Fibroblast of lung (primary cell): Measurements from ENCODE around the gene PIAS1. TPM values are rescaled to one million over a fixed set of nuclear protein-coding genes. Genes with fewer than 3 reads are reported as not detected.

Experiments
- DNase-seq, 2 donors: peaks; one replicate each; pipeline versions ENCODE4 v3.0.0 to v3.0.0-alpha.2; 2010; ENCODE audit warnings: low read depth in 2 of 2
- H2AFZ ChIP-seq: 2 replicates; pipeline ENCODE4 v1.5.1; 2012; ENCODE audit warnings: low read length, control low read depth, inconsistent platforms
- H3K27ac ChIP-seq: 2 replicates; pipeline ENCODE4 v1.5.1; 2011; ENCODE audit warnings: low read length, control low read depth; ENCODE audit not compliant: insufficient read depth
- H3K27me3 ChIP-seq: 2 replicates; pipeline ENCODE4 v1.5.1; 2011; ENCODE audit warnings: mild to moderate bottlenecking, low read length; ENCODE audit not compliant: control insufficient read depth, insufficient read depth
- H3K36me3 ChIP-seq: 2 replicates; pipeline ENCODE4 v1.5.1; 2011; ENCODE audit warnings: low read length; ENCODE audit not compliant: control insufficient read depth, insufficient read depth
- H3K4me1 ChIP-seq: 2 replicates; pipeline ENCODE4 v1.5.1; 2011; ENCODE audit warnings: low read length; ENCODE audit not compliant: control insufficient read depth, insufficient read depth; ENCODE audit errors: extremely low read depth
- H3K4me2 ChIP-seq: 2 replicates; pipeline ENCODE4 v1.5.1; 2011; ENCODE audit warnings: low read length, control low read depth; ENCODE audit not compliant: insufficient read depth; ENCODE audit errors: extremely low read depth
- H3K4me3 ChIP-seq, 4 experiments: fragments of 200-600 bp in 1 of 4; sonication (generic) in 1 of 4; replicated peaks in 1 of 4; 2 replicates each; pipeline ENCODE4 v1.5.1; 2011 to 2016; ENCODE audit warnings: low read length in 4 of 4, low read depth in 3 of 4, mild to moderate bottlenecking in 3 of 4, control low read depth in 2 of 4, inconsistent platforms in 1 of 4, mixed read lengths in 1 of 4; ENCODE audit not compliant: insufficient read depth in 1 of 4; ENCODE audit errors: control extremely low read depth in 1 of 4
- H3K79me2 ChIP-seq: 2 replicates; pipeline ENCODE4 v1.5.1; 2012; ENCODE audit warnings: mild to moderate bottlenecking, low read length, inconsistent platforms; ENCODE audit not compliant: control insufficient read depth, insufficient read depth
- H3K9ac ChIP-seq: 2 replicates; pipeline ENCODE4 v1.5.1; 2011; ENCODE audit warnings: mild to moderate bottlenecking, low read length, control low read depth; ENCODE audit not compliant: insufficient read depth
- H3K9me3 ChIP-seq: 2 replicates; pipeline ENCODE4 v1.5.1; 2012; ENCODE audit warnings: low read depth, low read length; ENCODE audit not compliant: control insufficient read depth, insufficient read depth
- H4K20me1 ChIP-seq: 2 replicates; pipeline ENCODE4 v1.5.1; 2011; ENCODE audit warnings: low read length; ENCODE audit not compliant: control insufficient read depth, insufficient read depth; ENCODE audit errors: extremely low read depth
- EZH2 ChIP-seq: IDR thresholded peaks from 2 replicates; pipeline ENCODE4 v1.5.1; 2012; ENCODE audit warnings: low read length, control low read depth, mild to moderate bottlenecking; ENCODE audit errors: missing control alignments
- polyA plus RNA-seq, 2 donors: library from polyadenylated mRNA; depleted of rRNA in 1 of 2; stranded (reverse) in 1 of 2; unstranded in 1 of 2; fragments of >200 nt; gene quantifications; 2 replicates each; pipeline ENCODE4 v1.2.1, GENCODE V29; 2011 to 2012; ENCODE audit warnings: missing spikeins in 1 of 2
- total RNA-seq: library from RNA; depleted of rRNA; stranded (reverse); fragments of >200 nt; gene quantifications from 2 replicates; pipeline ENCODE4 v1.2.1, GENCODE V29; 2014
- TF ChIP-seq, protein P1 (sequence below), 2 donors: IDR thresholded peaks in 1 of 2; conservative IDR thresholded peaks in 1 of 2; 1 replicate in 1 of 2; 2 replicates in 1 of 2; pipeline ENCODE4 v1.5.1; 2011 to 2012; ENCODE audit warnings: low read length in 2 of 2, control low read depth in 1 of 2, inconsistent platforms in 1 of 2, low read depth in 1 of 2, mild to moderate bottlenecking in 1 of 2

Gene PIAS1
- total and polyA plus RNA-seq, 2 donors (not counting 1 experiment from before 2014, with no cell fraction given): 17.0 to 35.1 TPM

DNA sequence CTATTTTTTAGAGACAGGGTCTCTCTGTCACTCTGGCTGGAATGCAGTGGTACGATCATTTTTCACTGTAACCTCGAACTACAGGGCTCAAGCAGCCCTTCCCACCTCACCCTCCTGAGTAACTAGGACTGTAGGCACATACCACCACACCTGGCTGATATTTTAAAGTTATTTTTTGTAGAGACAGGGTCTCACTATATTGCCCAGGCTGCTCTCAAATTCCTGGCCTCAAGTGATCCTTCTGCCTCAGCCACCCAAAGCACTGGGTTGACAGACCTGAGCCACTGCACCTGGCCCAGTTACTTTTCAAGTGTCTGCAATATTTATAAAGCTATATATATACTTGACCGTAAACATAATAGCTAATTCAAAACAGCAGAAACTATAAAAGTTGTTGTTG is 75.0 kb downstream of the PIAS1 start:
- Histone ChIP-seq H3K4me2 (no peak overlapping the region), H3K27ac (no peak overlapping the region), H3K4me1 (no peaks in the 10 kb centered on the region), H3K9ac (no peak overlapping the region), H3K36me3 (no peaks in the 10 kb centered on the region), H3K4me3 (no peak overlapping the region), H3K9me3 (no peaks in the 10 kb centered on the region), H3K27me3 (no peaks in the 10 kb centered on the region), H4K20me1 (no peaks in the 10 kb centered on the region), H2AFZ (no peak overlapping the region), H3K79me2 (no peaks in the 10 kb centered on the region)
- no peak for DNase-seq
- TF ChIP-seq, protein P1, sequence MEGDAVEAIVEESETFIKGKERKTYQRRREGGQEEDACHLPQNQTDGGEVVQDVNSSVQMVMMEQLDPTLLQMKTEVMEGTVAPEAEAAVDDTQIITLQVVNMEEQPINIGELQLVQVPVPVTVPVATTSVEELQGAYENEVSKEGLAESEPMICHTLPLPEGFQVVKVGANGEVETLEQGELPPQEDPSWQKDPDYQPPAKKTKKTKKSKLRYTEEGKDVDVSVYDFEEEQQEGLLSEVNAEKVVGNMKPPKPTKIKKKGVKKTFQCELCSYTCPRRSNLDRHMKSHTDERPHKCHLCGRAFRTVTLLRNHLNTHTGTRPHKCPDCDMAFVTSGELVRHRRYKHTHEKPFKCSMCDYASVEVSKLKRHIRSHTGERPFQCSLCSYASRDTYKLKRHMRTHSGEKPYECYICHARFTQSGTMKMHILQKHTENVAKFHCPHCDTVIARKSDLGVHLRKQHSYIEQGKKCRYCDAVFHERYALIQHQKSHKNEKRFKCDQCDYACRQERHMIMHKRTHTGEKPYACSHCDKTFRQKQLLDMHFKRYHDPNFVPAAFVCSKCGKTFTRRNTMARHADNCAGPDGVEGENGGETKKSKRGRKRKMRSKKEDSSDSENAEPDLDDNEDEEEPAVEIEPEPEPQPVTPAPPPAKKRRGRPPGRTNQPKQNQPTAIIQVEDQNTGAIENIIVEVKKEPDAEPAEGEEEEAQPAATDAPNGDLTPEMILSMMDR (conservative IDR thresholded peaks at IDR 0.05 in 1 of 2, IDR thresholded peaks at IDR 0.05 in 1 of 2; ENCODE audit: low read depth in 1 of 2, low read length in 2 of 2): no peak
- TF ChIP-seq EZH2: no peak

DNA sequence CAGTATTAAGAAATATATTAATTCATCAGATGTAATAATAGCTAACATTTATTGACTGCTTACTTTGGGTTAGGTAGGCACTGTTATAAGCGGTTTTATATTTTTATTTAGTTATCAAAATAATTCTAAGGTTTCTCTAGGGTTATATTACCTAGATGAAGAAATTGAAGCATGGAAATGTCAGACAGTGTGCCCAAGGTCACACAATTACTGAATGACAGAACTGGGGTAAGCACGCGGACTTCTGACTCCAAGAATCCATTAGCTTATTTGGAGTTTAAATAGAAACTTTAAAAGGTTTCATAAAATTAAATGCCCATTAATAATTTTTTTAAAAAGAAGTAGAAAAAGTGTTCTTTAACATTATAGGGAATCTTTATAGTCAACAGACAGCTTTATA is 76.7 kb downstream of the PIAS1 start:
- Histone ChIP-seq H3K9ac (no peak overlapping the region), H3K4me1 (no peaks in the 10 kb centered on the region), H3K79me2 (no peaks in the 10 kb centered on the region), H3K36me3 (no peaks in the 10 kb centered on the region), H3K27me3 (no peaks in the 10 kb centered on the region), H3K9me3 (no peaks in the 10 kb centered on the region), H4K20me1 (no peaks in the 10 kb centered on the region), H3K4me3 (no peak overlapping the region), H2AFZ (no peak overlapping the region), H3K27ac (no peak overlapping the region), H3K4me2 (no peak overlapping the region)
- DNase-seq: no peak
- no peak for TF ChIP-seq EZH2
- TF ChIP-seq, protein P1 (conservative IDR thresholded peaks at IDR 0.05 in 1 of 2, IDR thresholded peaks at IDR 0.05 in 1 of 2; ENCODE audit: low read depth in 1 of 2, low read length in 2 of 2): no peak

DNA sequence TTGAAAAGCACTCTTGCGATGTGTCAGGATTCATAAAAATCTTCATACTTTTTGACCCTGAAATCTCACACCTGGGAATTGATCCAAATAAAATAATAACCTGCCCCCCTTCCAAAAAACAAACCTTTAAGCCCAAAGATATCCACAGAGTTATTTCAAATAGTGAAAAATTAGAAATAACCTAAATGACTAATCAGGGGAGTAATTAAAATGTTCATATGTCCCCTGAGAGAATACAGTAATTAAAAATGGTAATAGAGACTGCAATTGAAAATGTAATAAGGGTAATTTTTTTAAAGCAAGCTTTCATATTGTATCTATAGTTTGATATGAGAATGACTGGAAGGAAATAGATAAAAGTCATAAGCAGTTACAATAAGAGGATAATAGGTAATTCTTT is 83.0 kb downstream of the PIAS1 start:
- Histone ChIP-seq H3K4me1 (no peaks in the 10 kb centered on the region), H3K9ac (no peak overlapping the region), H4K20me1 (no peaks in the 10 kb centered on the region), H3K27me3 (no peaks in the 10 kb centered on the region), H2AFZ (no peak overlapping the region), H3K9me3 (no peaks in the 10 kb centered on the region), H3K79me2 (no peaks in the 10 kb centered on the region), H3K27ac (no peak overlapping the region), H3K4me3 (no peak overlapping the region), H3K36me3 (no peaks in the 10 kb centered on the region), H3K4me2 (no peak overlapping the region)
- TF ChIP-seq, protein P1 (conservative IDR thresholded peaks at IDR 0.05 in 1 of 2, IDR thresholded peaks at IDR 0.05 in 1 of 2; ENCODE audit: low read depth in 1 of 2, low read length in 2 of 2): no peak
- TF ChIP-seq EZH2: no peak
- no peak for DNase-seq
